ENCODE results near the gene PEAR1. TPM values are rescaled to one million over a fixed set of nuclear protein-coding genes. Genes with fewer than 3 reads are reported as not detected.

The PEAR1 gene
- total RNA-seq, 1 donor from 2014 or later = 9.9 TPM

DNA sequence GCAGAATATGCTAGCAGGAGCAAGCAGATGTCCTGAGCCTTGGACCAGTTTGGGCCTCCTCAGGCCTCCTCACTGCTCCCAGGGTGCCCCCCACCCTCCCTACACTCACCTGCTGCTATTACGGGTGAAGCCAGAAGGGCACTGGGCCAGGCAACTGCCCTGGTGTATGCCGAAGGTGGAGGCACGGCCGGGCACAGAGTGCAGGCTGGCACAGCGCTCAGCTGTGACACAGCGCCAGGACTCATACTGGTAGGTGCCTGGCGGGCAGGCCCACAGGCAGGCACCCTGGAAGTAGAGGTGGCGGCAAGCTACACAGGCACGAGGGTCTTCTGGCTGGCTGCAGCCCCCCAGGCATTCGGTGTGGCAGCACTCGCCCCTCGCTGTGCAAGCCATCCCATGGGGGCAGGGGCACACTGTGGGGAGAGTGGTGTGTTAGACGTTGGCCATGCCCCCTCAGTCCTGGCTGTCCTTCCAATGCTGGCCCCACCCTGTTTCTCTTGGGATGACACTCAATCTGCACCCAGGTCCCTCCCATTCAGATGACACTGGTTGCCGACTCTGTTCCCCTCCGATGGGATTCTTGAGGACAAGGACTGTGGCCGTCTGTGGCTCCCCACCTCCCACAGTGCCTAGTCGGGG is 41.6 kb upstream of the PEAR1 start:
- Mint-ChIP-seq H3K27ac (ENCODE audit: unreplicated experiment) (no peak overlapping the region), H3K36me3 (ENCODE audit: low read depth) (no peaks in the 10 kb centered on the region), H3K4me1 (ENCODE audit: low read depth) (peaks cover 6% of the 10 kb centered on the region), H3K27me3 (ENCODE audit: low read depth) (peaks cover 34% of the 10 kb centered on the region), H3K4me3 (ENCODE audit: unreplicated experiment) (no peak overlapping the region), H3K9me3 (ENCODE audit: low read depth) (no peaks in the 10 kb centered on the region)
- DNase-seq (ENCODE audit: low spot score) = no peak
- TF ChIP-seq CTCF (IDR thresholded peaks at IDR 0.05) = no peak

- Mint-ChIP-seq H3K27ac (ENCODE audit: unreplicated experiment) (no peak overlapping the region), H3K36me3 (ENCODE audit: low read depth) (no peaks in the 10 kb centered on the region), H3K4me1 (ENCODE audit: low read depth) (peaks cover 6% of the 10 kb centered on the region), H3K9me3 (ENCODE audit: low read depth) (no peaks in the 10 kb centered on the region), H3K4me3 (ENCODE audit: unreplicated experiment) (no peak overlapping the region), H3K27me3 (ENCODE audit: low read depth) (peaks cover 29% of the 10 kb centered on the region)
- TF ChIP-seq CTCF (IDR thresholded peaks at IDR 0.05) = no peak
- no peak for DNase-seq (ENCODE audit: low spot score)
Observed at GRCh38 chr1:156852418-156852874, 41.1 kb upstream of the PEAR1 start.

GRCh38 chr1:156853761-156854160 is 39.8 kb upstream of the PEAR1 start:
- H3K27me3 Mint-ChIP-seq (ENCODE audit: low read depth) = peaks cover 30% of the 10 kb centered on the region
- no peaks in the 10 kb centered on the region for H3K36me3 Mint-ChIP-seq (ENCODE audit: low read depth)
- peaks cover 9% of the 10 kb centered on the region for H3K4me1 Mint-ChIP-seq (ENCODE audit: low read depth)
- no peak for DNase-seq (ENCODE audit: low spot score)
- no peak overlapping the region for H3K4me3 Mint-ChIP-seq (ENCODE audit: unreplicated experiment)
- H3K27ac Mint-ChIP-seq (ENCODE audit: unreplicated experiment) = no peak overlapping the region
- H3K9me3 Mint-ChIP-seq (ENCODE audit: low read depth) = no peaks in the 10 kb centered on the region
- TF ChIP-seq CTCF (IDR thresholded peaks at IDR 0.05) = no peak

- peaks cover 15% of the 10 kb centered on the region for H3K4me1 Mint-ChIP-seq (ENCODE audit: low read depth)
- no peak overlapping the region for H3K4me3 Mint-ChIP-seq (ENCODE audit: unreplicated experiment)
- no peak for TF ChIP-seq CTCF (IDR thresholded peaks at IDR 0.05)
- peaks cover 26% of the 10 kb centered on the region for H3K27me3 Mint-ChIP-seq (ENCODE audit: low read depth)
- no peak overlapping the region for H3K27ac Mint-ChIP-seq (ENCODE audit: unreplicated experiment)
- DNase-seq (ENCODE audit: low spot score) = no peak
- H3K36me3 Mint-ChIP-seq (ENCODE audit: low read depth) = no peaks in the 10 kb centered on the region
- H3K9me3 Mint-ChIP-seq (ENCODE audit: low read depth) = no peaks in the 10 kb centered on the region
Observed at GRCh38 chr1:156854634-156855033, 38.9 kb upstream of the PEAR1 start.

GRCh38 chr1:156856282-156856785 is 37.2 kb upstream of the PEAR1 start:
- DNase-seq (ENCODE audit: low spot score) = no peak
- no peak for TF ChIP-seq CTCF (IDR thresholded peaks at IDR 0.05)
- Mint-ChIP-seq H3K4me1 (ENCODE audit: low read depth) (peaks cover 23% of the 10 kb centered on the region), H3K27me3 (ENCODE audit: low read depth) (peaks cover 32% of the 10 kb centered on the region), H3K27ac (ENCODE audit: unreplicated experiment) (no peak overlapping the region), H3K9me3 (ENCODE audit: low read depth) (no peaks in the 10 kb centered on the region), H3K36me3 (ENCODE audit: low read depth) (no peaks in the 10 kb centered on the region), H3K4me3 (ENCODE audit: unreplicated experiment) (no peak overlapping the region)
